ENCODE data around the gene STK11.
A peak's percentile ranks its signal among the peaks of the same experiment; 100 is the strongest.

The STK11 gene

GRCh38 chr19:1218751-1219567, 13.4 kb downstream of the STK11 start:
- no peak for TF ChIP-seq CTCF (IDR thresholded peaks at IDR 0.05; ENCODE audit: low read depth, low read length, missing control alignments)
- H3K4me3 ChIP-seq (ENCODE audit: low read depth, low read length) = no peak overlapping the region
- in situ Hi-C loops (cut with HindIII; ENCODE audit: low sequenced_read_pairs) = no loop called here
- DNase-seq (ENCODE audit: low read depth) = no peak

- in situ Hi-C loops (cut with HindIII; ENCODE audit: low sequenced_read_pairs) = no loop called here
- TF ChIP-seq CTCF (IDR thresholded peaks at IDR 0.05; ENCODE audit: low read depth, low read length, missing control alignments) = no peak
- no peak for DNase-seq (ENCODE audit: low read depth)
- no peak overlapping the region for H3K4me3 ChIP-seq (ENCODE audit: low read depth, low read length)
Observed at GRCh38 chr19:1219786-1220476, 14.4 kb downstream of the STK11 start.

- no peak for TF ChIP-seq CTCF (IDR thresholded peaks at IDR 0.05; ENCODE audit: low read depth, low read length, missing control alignments)
- H3K4me3 ChIP-seq (ENCODE audit: low read depth, low read length) = no peak overlapping the region
- in situ Hi-C loops (cut with HindIII; ENCODE audit: low sequenced_read_pairs) = no loop called here
- DNase-seq (ENCODE audit: low read depth) = no peak
Observed at GRCh38 chr19:1220477-1220930, 14.9 kb downstream of the STK11 start.

DNA sequence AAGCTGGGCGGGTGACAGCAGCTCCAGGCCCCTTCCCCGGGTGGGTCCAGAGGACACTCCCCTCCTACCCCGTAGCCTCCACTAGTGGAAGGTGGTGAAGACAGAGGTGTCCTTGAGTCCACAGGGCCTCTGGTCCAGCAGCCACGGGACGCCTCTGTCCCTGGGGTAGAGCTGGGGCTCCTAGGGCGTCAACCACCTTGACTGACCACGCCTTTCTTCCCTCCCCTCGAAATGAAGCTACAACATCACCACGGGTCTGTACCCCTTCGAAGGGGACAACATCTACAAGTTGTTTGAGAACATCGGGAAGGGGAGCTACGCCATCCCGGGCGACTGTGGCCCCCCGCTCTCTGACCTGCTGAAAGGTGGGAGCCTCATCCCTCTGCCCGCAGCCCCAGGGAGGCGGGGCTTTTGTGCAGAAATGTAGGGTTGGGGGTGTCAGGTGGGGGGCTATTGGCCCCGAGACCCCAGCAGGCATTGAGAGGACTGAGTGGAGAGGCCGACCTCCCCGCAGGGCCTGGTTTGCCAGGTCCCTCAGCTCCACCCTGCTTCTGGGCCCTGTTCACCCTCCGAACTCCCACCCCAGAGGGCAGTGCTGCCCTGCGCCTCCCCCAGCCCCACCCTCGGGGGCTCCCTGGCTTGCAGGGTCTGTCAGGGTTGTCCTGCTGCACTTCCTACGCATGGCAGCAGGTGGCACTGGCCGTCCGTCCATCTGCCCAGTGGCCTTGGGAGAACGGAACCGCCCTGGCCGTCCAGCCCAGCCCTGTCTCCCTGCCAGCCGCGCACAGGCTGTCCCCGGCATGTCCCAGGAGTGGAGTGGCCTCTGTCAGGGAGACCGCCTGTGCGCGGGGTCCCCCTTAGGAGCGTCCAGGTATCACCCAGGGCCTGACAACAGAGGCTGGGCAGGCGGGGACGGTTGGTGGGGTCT, 15.7 kb downstream of the STK11 start:
- in situ Hi-C loops (cut with HindIII; ENCODE audit: low sequenced_read_pairs) = no loop called here
- DNase-seq (ENCODE audit: low read depth) = no peak
- no peak overlapping the region for H3K4me3 ChIP-seq (ENCODE audit: low read depth, low read length)
- peak; percentile 77 for TF ChIP-seq CTCF (IDR thresholded peaks at IDR 0.05; ENCODE audit: low read depth, low read length, missing control alignments)

DNA sequence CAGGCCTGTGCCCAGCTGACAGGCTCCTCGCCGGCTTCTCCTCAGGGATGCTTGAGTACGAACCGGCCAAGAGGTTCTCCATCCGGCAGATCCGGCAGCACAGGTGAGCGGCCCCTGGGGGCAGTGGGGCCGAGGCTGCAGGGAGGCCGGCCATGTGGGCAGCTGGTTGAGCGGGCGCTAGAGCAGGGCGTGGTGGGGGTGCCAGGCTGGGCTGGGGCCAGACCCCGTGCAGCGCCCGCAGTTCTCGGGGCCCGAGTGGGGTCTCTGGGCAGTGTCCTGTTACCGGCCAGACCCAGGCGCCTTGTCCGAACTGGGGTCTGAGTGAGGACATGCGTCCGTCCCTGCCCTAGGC, 16.3 kb downstream of the STK11 start:
- H3K4me3 ChIP-seq (ENCODE audit: low read depth, low read length) = no peak overlapping the region
- TF ChIP-seq CTCF (IDR thresholded peaks at IDR 0.05; ENCODE audit: low read depth, low read length, missing control alignments) = no peak
- no peak for DNase-seq (ENCODE audit: low read depth)
- in situ Hi-C loops (cut with HindIII; ENCODE audit: low sequenced_read_pairs) = no loop called here

DNA sequence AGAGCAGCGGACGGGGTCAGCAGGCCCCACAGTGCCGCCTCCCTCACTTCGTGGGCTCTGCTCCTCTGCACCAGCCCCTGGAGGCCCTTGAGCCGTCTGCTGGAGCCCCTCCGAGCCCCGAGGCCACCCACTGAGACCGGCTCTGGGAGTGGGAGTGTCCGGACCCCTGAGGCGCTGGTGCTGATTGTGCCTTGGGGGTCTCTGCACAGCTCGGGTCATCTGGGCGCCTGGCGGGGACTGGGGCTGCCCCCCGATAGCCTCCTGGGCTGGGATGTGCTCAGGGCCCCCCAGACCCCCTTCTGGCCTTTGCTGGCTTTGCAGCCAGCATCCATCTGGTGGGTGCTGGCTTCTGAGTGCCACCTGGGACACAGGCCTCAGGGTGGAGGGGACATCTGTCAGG, 16.8 kb downstream of the STK11 start:
- TF ChIP-seq CTCF (IDR thresholded peaks at IDR 0.05; ENCODE audit: low read depth, low read length, missing control alignments) = no peak
- in situ Hi-C loops (cut with HindIII; ENCODE audit: low sequenced_read_pairs) = no loop called here
- no peak overlapping the region for H3K4me3 ChIP-seq (ENCODE audit: low read depth, low read length)
- no peak for DNase-seq (ENCODE audit: low read depth)
